Heart left ventricle (tissue), 13 donors: Measurements from ENCODE around the gene BTN2A1.

ENCODE experiments used
- CTCF ChIP-seq, 12 donors: fragments of 200-600 bp; sonication (generic) in 4 of 12; IDR thresholded peaks; one replicate each; pipeline versions ENCODE4 v1.5.0 to v1.8.0; 2018 to 2022; ENCODE audit warnings: antibody characterized with exemption in 12 of 12, mild to moderate bottlenecking in 5 of 12
- POLR2A ChIP-seq, 2 donors: fragments of 450-650 bp; IDR thresholded peaks; one replicate each; pipeline ENCODE4 v1.6.1; 2017; ENCODE audit warnings: antibody characterized with exemption in 2 of 2, mild to moderate bottlenecking in 2 of 2, moderate library complexity in 2 of 2
- donor health status: ischemic (EF 13 %, LVEDD 7.1; RV severe dilation, severe dysfunction).
- donor health status: DM: no; HTN: yes; CAD: no.
- donor health status: DM: no; HTN: no; CAD: no.
- donor health status: ischemic (EF 25% LVEDD 6.9; RV normal size, moderate dysfunction).
- donor health status: ischemic (EF 25% LVEDD 5.7; RV mildly dilated, moderate dysfunction).
- donor health status: ischemic (EF 35%, LVEDD 5.7; RV mildly dilated, moderate dysfunction).
- donor health status: nonischemic (EF 11% LVEDD 7.7; RV severe dilation, severe dysfunction).
- donor health status: DM: yes; HTN: yes; CAD: no.
- donor health status: PGD.
- donor health status: ischemic (EF 29% LVEDD 5.4; RV normal size, mild dysfunction).
- donor health status: nonischemic (EF 23%, LVEDD 6.1; RV moderate dilation, normal function).

- TF ChIP-seq CTCF (IDR thresholded peaks at IDR 0.05) (no peak), POLR2A (IDR thresholded peaks at IDR 0.05) (no peak)
Measured at GRCh38 chr6:26440977-26441358, 16.8 kb upstream of the BTN2A1 start.
